Gastroesophageal sphincter (tissue), 4 donors: ENCODE measurements around the gene FAM240A. TPM values are rescaled to one million over a fixed set of nuclear protein-coding genes. Genes with fewer than 3 reads are reported as not detected.
"Not testable (repeated sequence)": the region's sequence is repeated elsewhere in the genome, so short reads cannot be mapped to it uniquely, and the experiment has no call there.

Experiments
- ATAC-seq: fragments of 150-250 bp; one replicate; pipeline ENCODE4 v1.9.1; 2016; ENCODE audit warnings: mild to moderate bottlenecking, moderate library complexity
- H3K27ac ChIP-seq, 4 donors: fragments of 200-600 bp; sonication (generic) in 3 of 4; 1 replicate in 3 of 4; 2 replicates in 1 of 4; pipeline ENCODE4 v1.5.1; 2016 to 2019
- H3K27me3 ChIP-seq: fragments of 200-600 bp; sonication (generic); one replicate; pipeline ENCODE4 v1.5.1; 2019
- H3K36me3 ChIP-seq, 2 donors: fragments of 200-600 bp; sonication (generic); one replicate each; pipeline ENCODE4 v1.5.1; 2019; ENCODE audit warnings: control low read depth in 1 of 2
- H3K4me1 ChIP-seq, 3 donors: fragments of 200-600 bp; sonication (generic); 1 replicate in 2 of 3; 2 replicates in 1 of 3; pipeline ENCODE4 v1.5.1; 2016 to 2019; ENCODE audit warnings: control low read depth in 2 of 3
- H3K4me3 ChIP-seq, 2 donors: fragments of 200-600 bp; sonication (generic); one replicate each; pipeline ENCODE4 v1.5.1; 2019; ENCODE audit warnings: mild to moderate bottlenecking in 1 of 2, moderate library complexity in 1 of 2
- H3K9me3 ChIP-seq, 3 donors: fragments of 200-600 bp; sonication (generic); one replicate each; pipeline ENCODE4 v1.5.1; 2017 to 2019; ENCODE audit warnings: control low read depth in 2 of 3
- CTCF ChIP-seq, 4 experiments: fragments of 200-600 bp in 2 of 4; fragments of 450-650 bp in 2 of 4; sonication (generic) in 1 of 4; IDR thresholded peaks; one replicate each; pipeline ENCODE4 v1.5.1; 2017 to 2019; ENCODE audit warnings: antibody characterized with exemption in 4 of 4, mild to moderate bottlenecking in 2 of 4, moderate library complexity in 2 of 4
- EP300 ChIP-seq: sonication (generic); formaldehyde crosslinking; IDR thresholded peaks from one replicate; pipeline ENCODE4 v1.6.1; 2017; ENCODE audit warnings: antibody characterized with exemption, mild to moderate bottlenecking
- POLR2A ChIP-seq, 2 donors: fragments of 450-650 bp; IDR thresholded peaks; one replicate each; pipeline ENCODE4 v1.6.1; 2017; ENCODE audit warnings: antibody characterized with exemption in 2 of 2, mild to moderate bottlenecking in 2 of 2, moderate library complexity in 1 of 2
- POLR2AphosphoS5 ChIP-seq: sonication (generic); formaldehyde crosslinking; IDR thresholded peaks from one replicate; pipeline ENCODE4 v1.6.1; 2017; ENCODE audit warnings: antibody characterized with exemption
- WGBS, 2 donors: methylation state at CpG; one replicate each; pipeline ENCODE4 v1.1.5; 2018; ENCODE audit warnings: low coverage in 1 of 2; 5-methylcytosine and 5-hydroxymethylcytosine counted together
- total RNA-seq, 4 donors: library from RNA; depleted of rRNA; stranded (reverse); fragments of >200 nt; gene quantifications; one replicate each; pipeline ENCODE4 v1.1.0, GENCODE V29; 2016

Gene FAM240A
- total RNA-seq, 4 donors from 2014 or later, result not detected

GRCh38 chr3:46574881-46575576 lies 37.3 kb upstream of the FAM240A start:
- Histone ChIP-seq H3K36me3 (no peaks in the 10 kb centered on the region), H3K9me3 (no peaks in the 10 kb centered on the region), H3K27me3 (peaks cover 72% of the 10 kb centered on the region), H3K4me3 (no peak overlapping the region), H3K4me1 (peaks cover 0 to 10% (median 0%) of the 10 kb centered on the region in 3 donors), H3K27ac (no peak overlapping the region)
- WGBS, 2 donors, result 77 to 80% methylated on average over 4 to 5 of the region's 5 CpGs
- no peak for ATAC-seq
- TF ChIP-seq POLR2AphosphoS5, result no peak
- TF ChIP-seq EP300, result no peak
- TF ChIP-seq POLR2A (IDR thresholded peaks at IDR 0.05), result no peak
- TF ChIP-seq CTCF (IDR thresholded peaks at IDR 0.05), result no peak

GRCh38 chr3:46575577-46576222 lies 36.6 kb upstream of the FAM240A start:
- no peak for ATAC-seq
- Histone ChIP-seq H3K4me3 (no peak overlapping the region), H3K36me3 (no peaks in the 10 kb centered on the region), H3K9me3 (no peaks in the 10 kb centered on the region), H3K27me3 (peaks cover 75% of the 10 kb centered on the region), H3K4me1 (peaks cover 0 to 10% (median 0%) of the 10 kb centered on the region in 3 donors), H3K27ac (no peak overlapping the region)
- TF ChIP-seq POLR2AphosphoS5, result no peak
- no peak for TF ChIP-seq EP300
- no peak for TF ChIP-seq CTCF (IDR thresholded peaks at IDR 0.05)
- no peak for TF ChIP-seq POLR2A (IDR thresholded peaks at IDR 0.05)
- WGBS, 2 donors, result 75 to 92% methylated on average over 5 to 8 of the region's 11 CpGs

GRCh38 chr3:46576386-46576785 lies 35.9 kb upstream of the FAM240A start:
- TF ChIP-seq CTCF (IDR thresholded peaks at IDR 0.05), result no peak
- TF ChIP-seq EP300, result no peak
- no peak for TF ChIP-seq POLR2A (IDR thresholded peaks at IDR 0.05)
- WGBS, 2 donors, result 48 to 52% methylated on average over 5 to 7 of the region's 10 CpGs
- Histone ChIP-seq H3K4me3 (no peak overlapping the region), H3K9me3 (no peaks in the 10 kb centered on the region), H3K27ac (no peak overlapping the region), H3K27me3 (peaks cover 77% of the 10 kb centered on the region), H3K4me1 (peaks cover 0 to 10% (median 0%) of the 10 kb centered on the region in 3 donors), H3K36me3 (no peaks in the 10 kb centered on the region)
- ATAC-seq, result no peak

- Histone ChIP-seq H3K27ac (no peak overlapping the region), H3K4me3 (no peak overlapping the region), H3K4me1 (peaks cover 0 to 10% (median 0%) of the 10 kb centered on the region in 3 donors), H3K36me3 (no peaks in the 10 kb centered on the region), H3K9me3 (no peaks in the 10 kb centered on the region), H3K27me3 (peaks cover 74% of the 10 kb centered on the region)
- ATAC-seq, result no peak
- no peak for TF ChIP-seq EP300
- 15 to 38% methylated on average over 2 to 10 of the region's 21 CpGs for WGBS, 2 donors
Observed at GRCh38 chr3:46576879-46577278, 35.4 kb upstream of the FAM240A start.

GRCh38 chr3:46577580-46578249 lies 34.6 kb upstream of the FAM240A start:
- WGBS, 2 donors, result 61 to 68% methylated on average over 9 to 15 of the region's 18 CpGs
- H3K9me3 ChIP-seq, H3K36me3 ChIP-seq, H3K4me1 ChIP-seq, H3K27ac ChIP-seq, ATAC-seq, H3K4me3 ChIP-seq: not testable (repeated sequence)
- peaks cover 68% of the 10 kb centered on the region for H3K27me3 ChIP-seq
